Astrocyte of the spinal cord (primary cell): ENCODE data around the gene XIRP2.
"Not testable (repeated sequence)": the region's sequence is repeated elsewhere in the genome, so short reads cannot be mapped to it uniquely, and the experiment has no call there.

ENCODE experiments used
- DNase-seq: peaks from one replicate; pipeline ENCODE4 v3.0.0; 2011; ENCODE audit warnings: low read depth, low spot score
- H3K4me3 ChIP-seq: 2 replicates; pipeline ENCODE4 v1.5.1; 2011; ENCODE audit warnings: low read depth, mild to moderate bottlenecking, low read length, moderate library complexity
- CTCF ChIP-seq: IDR thresholded peaks from 2 replicates; pipeline ENCODE4 v1.5.1; 2012; ENCODE audit warnings: low read depth, mild to moderate bottlenecking, low read length, inconsistent platforms
- in situ Hi-C: cut with HindIII; loops from 2 replicates; pipeline ENCODE4 v1.10.0; 2017; ENCODE audit warnings: low sequenced_read_pairs

Gene XIRP2

DNA sequence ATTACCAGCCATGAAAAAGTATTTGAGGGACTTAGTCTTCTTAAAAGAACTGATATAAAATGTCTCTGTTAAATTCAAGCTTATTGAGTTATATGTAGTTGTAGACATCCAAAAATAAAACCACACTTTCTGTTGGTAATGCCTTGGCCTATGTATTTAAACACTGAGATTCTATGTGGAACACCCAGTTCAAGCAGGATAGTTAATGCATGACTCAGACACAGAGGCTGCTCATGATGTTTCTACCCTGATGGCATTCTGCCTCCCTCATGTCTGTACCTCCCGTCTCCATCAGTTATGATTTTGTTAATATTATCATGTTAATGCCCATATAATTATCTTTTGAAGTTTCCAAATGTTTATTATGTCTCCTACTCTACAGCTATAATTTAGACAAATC, 164.5 kb downstream of the XIRP2 start:
- in situ Hi-C loops = no loop called here
- no peak overlapping the region for H3K4me3 ChIP-seq
- no peak for TF ChIP-seq CTCF
- DNase-seq = peak; percentile 69

DNA sequence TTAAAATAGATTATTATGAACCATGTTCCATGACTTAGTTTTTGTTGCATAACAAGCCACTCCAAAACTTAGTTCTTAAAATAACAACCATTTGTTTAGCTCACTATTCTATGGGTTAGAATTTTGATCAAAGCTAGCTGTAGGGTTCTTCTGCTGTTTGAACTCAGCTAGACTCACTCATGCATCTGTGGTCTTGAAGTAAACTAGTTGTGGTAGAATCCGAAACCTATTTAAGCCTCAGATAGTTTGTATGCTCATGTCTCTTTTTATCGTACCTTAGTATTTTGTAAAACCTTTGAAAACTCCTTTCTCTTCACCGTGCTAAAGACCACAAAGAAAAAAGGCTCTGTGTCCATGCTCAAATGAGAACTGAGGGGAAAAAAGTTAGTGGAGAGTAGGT, 166.6 kb downstream of the XIRP2 start:
- no peak overlapping the region for H3K4me3 ChIP-seq
- DNase-seq = no peak
- in situ Hi-C loops = no loop called here
- TF ChIP-seq CTCF = no peak

GRCh38 chr2:167057446-167057845, 169.2 kb downstream of the XIRP2 start:
- DNase-seq = peak; percentile 34
- no peak overlapping the region for H3K4me3 ChIP-seq
- in situ Hi-C loops = no loop called here
- TF ChIP-seq CTCF = no peak

DNA sequence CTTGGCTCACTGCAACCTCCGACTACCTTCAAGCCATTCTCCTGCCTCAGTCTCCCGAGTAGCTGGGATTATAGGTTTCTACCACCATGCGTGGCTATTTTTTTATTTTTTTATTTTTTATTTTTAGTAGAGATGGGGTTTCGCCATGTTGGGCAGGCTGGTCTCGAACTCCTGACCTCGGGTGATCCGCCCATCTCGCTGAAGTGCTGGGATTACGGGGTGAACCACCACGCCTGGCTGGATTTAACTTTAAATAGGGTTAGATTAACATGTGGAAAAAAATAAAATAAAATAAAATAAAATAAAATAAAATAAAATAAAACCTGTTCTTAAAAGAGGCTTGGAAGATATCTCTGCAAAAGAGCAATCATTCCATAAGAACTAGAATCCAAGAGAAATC, 170.9 kb downstream of the XIRP2 start:
- no peak for TF ChIP-seq CTCF
- no peak for DNase-seq
- no peak overlapping the region for H3K4me3 ChIP-seq
- in situ Hi-C loops = no loop called here

- no peak for TF ChIP-seq CTCF
- in situ Hi-C loops = no loop called here
- no peak for DNase-seq
These were observed 181.6 kb downstream of the XIRP2 start for GRCh38 chr2:167069855-167070254.

GRCh38 chr2:167075708-167076107, 187.4 kb downstream of the XIRP2 start:
- in situ Hi-C loops, DNase-seq, H3K4me3 ChIP-seq: not testable (repeated sequence)

More at GRCh38 chr2:167069855-167070254, 181.6 kb downstream of the XIRP2 start:
- H3K4me3 ChIP-seq = no peak overlapping the region

- in situ Hi-C loops, H3K4me3 ChIP-seq, DNase-seq: not testable (repeated sequence)
These were observed 210.7 kb downstream of the XIRP2 start for GRCh38 chr2:167098931-167099330.

- H3K4me3 ChIP-seq = no peak overlapping the region
- in situ Hi-C loops = no loop called here
- no peak for DNase-seq
- TF ChIP-seq CTCF = no peak
These were observed 212.2 kb downstream of the XIRP2 start for GRCh38 chr2:167100506-167100905.
